GM19240 (cell line): Measurements from ENCODE around the gene TEC.
"Not testable (repeated sequence)": the region's sequence is repeated elsewhere in the genome, so short reads cannot be mapped to it uniquely, and the experiment has no call there.

ENCODE experiments used
- DNase-seq: peaks from one replicate; pipeline ENCODE4 v3.0.0; 2011; ENCODE audit warnings: low spot score; ENCODE audit not compliant: insufficient read length

The TEC gene

GRCh38 chr4:48167538-48168263, 101.9 kb downstream of the TEC start:
- DNase-seq, result no peak

GRCh38 chr4:48164561-48164960, 105.1 kb downstream of the TEC start:
- not testable (repeated sequence) for DNase-seq

- DNase-seq, result no peak
Observed at GRCh38 chr4:48163746-48164145, 105.9 kb downstream of the TEC start.

- DNase-seq, result no peak
Observed at GRCh38 chr4:48162162-48162561, 107.5 kb downstream of the TEC start.

GRCh38 chr4:48157271-48157670, 112.4 kb downstream of the TEC start:
- no peak for DNase-seq

- no peak for DNase-seq
Observed at GRCh38 chr4:48156423-48156822, 113.2 kb downstream of the TEC start.

GRCh38 chr4:48153791-48154550, 115.7 kb downstream of the TEC start:
- DNase-seq, result no peak

- DNase-seq, result no peak
Observed at GRCh38 chr4:48152259-48152658, 117.4 kb downstream of the TEC start.

- DNase-seq, result no peak
Observed at GRCh38 chr4:48149827-48150370, 119.7 kb downstream of the TEC start.

GRCh38 chr4:48147621-48148020, 122.0 kb downstream of the TEC start:
- no peak for DNase-seq

- DNase-seq, result no peak
Observed at GRCh38 chr4:48141048-48141447, 128.6 kb downstream of the TEC start.

GRCh38 chr4:48139691-48140090, 129.9 kb downstream of the TEC start:
- DNase-seq, result no peak

- DNase-seq, result no peak
Observed at GRCh38 chr4:48138936-48139335, 130.7 kb downstream of the TEC start.

GRCh38 chr4:48138511-48138910, 131.1 kb downstream of the TEC start:
- DNase-seq, result no peak

GRCh38 chr4:48137846-48138245, 131.8 kb downstream of the TEC start:
- no peak for DNase-seq

GRCh38 chr4:48134081-48134480, 135.6 kb downstream of the TEC start, which contains the start of gene TXK:
TSS of gene TXK (minus strand) at chr4:48134250. CDS start at chr4:48134170, 80 bp downstream.
- DNase-seq, result no peak

- DNase-seq, result no peak
Observed at GRCh38 chr4:48133669-48134068, 136.0 kb downstream of the TEC start.

GRCh38 chr4:48131736-48132135, 137.9 kb downstream of the TEC start:
- no peak for DNase-seq

- DNase-seq, result no peak
Observed at GRCh38 chr4:48130100-48130499, 139.5 kb downstream of the TEC start.

- no peak for DNase-seq
Observed at GRCh38 chr4:48129307-48130014, 140.2 kb downstream of the TEC start.

- no peak for DNase-seq
Observed at GRCh38 chr4:48127682-48128404, 141.8 kb downstream of the TEC start.
